GM19023 (cell line): ENCODE data around the gene PLIN3.
"Not testable (repeated sequence)": the region's sequence is repeated elsewhere in the genome, so short reads cannot be mapped to it uniquely, and the experiment has no call there.

Experiments
- ATAC-seq: cut with Tn5 transposase; IDR thresholded peaks from one replicate; pipeline ENCODE4 v1.9.1; 2021; ENCODE audit warnings: mild to moderate bottlenecking, moderate library complexity; ENCODE audit not compliant: unreplicated experiment

Gene PLIN3

DNA sequence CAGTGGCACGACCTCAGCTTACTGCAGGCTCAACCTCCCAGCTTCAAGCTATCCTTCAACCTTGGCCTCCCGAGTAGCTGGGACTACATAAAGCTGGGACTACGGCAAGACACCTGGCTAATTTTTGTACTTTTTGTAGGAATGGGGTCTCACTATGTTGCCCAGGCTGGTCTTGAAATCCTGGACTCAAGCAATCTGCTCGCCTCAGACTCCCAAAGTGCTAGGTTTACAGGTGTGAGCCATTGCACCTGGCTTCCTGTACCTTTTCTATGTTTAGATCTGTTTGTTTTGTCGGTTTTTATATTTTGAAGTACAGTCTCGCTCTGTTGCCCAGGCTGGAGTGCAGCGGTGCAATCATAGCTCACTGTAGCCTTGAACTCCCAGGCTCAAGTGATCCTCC lies 18.4 kb downstream of the PLIN3 start:
- ATAC-seq, result no peak

DNA sequence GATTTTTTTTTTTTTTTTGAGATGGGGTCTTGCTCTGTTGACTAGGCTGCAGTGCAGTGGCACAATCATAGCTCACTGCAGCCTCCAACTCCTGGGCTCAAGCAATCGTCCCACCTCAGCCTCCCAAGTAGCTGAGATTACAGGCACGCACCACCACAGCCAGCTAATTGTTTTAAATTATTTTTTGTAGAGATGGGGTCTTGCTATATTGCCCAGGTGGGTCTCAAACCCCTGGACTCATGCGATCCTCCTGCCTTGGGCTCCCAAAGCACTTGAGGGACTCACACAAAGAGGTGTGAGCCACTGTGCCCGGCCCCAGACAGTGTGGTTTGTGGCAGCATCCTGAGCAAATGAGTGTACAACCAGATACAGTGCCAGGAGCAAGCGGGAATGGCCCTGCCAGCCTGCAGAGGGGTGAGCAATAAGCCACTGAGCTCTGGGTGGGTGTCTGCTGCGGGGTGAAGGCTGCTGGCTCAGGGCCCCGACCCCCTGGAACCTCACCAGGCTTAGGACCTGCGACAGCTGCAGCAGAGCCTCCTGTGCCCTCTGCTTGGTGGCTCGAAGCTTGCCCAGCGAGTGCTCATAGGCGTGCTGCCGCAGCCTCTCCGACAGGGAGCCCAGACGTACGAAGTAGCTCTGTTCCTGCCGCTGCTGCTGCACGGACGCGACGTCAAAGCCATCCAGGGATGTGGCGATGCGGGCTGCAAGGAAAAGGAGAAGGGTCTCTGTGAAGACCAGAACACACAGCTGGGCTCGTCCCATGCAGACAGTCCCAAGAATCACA lies 20.1 kb downstream of the PLIN3 start:
- no peak for ATAC-seq

DNA sequence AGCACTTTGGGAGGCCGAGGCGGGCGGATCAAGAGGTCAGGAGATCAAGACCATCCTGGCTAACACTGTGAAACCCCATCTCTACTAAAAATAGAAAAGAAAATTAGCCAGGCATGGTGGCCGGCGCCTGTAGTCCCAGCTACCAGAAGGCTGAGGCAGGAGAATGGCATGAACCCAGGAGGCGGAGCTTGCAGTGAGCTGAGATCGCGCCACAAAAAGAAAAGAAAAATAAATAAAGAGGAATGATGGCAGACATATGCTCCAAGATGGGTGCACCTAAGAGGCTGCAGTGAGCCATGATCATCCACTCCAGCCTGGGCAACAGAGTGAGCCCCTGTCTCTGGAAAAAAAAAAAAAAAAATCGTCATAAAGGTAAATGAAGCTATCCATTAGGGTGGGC lies 21.5 kb downstream of the PLIN3 start:
- ATAC-seq, result not testable (repeated sequence)

DNA sequence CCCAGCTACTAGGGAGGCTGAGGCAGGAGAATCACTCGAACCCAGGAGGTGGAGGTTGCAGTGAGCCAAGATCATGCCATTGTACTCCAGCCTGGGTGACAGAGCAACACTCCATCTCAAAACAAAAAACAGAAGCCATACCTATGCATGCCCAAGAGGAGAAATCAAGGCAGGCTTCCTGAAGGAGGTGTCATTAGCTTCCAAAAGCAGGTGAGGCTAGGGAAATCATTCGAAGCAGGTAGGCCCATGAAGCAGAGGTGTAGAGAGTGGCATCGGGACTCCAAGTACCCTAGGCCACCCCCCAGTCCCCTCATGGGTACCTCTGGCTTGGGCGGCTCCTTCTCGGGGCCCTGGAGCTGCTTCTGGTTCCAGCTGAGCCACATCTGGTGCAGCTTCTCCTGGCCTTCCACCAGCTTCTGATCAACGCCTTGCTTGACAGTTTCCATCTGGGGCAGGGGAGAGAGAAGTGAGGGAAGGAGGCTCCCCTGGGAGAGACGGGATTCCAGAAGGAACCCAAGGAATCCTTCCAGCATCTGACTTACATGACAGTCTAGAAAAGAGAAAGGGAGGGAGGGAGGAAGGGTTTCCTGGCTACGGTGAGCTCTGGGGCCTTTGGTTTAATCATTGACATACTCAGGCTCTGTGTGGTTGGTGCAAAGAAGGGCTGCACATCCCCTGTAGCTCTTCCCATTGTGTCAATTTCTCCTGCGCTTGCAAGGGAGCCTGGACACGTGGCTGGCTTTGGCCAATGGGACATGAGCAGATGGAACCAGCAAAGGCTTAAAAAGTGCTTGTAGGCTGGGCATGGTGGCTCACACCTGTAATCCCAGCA lies 22.9 kb downstream of the PLIN3 start:
- no peak for ATAC-seq

DNA sequence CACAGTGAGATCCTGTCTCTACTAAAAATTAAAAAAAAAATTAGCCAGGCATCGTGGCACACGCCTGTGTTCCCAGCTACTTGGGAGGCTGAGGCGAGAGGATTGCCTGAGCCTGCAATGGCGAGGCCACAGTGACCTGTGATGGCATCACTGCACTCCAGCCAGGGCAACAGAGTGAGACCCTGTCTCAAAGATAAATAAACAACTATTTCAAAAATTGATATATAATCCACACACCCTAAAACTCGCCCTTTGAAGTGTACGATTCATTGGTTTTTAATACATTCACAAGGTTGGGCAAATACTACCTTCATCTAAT lies 23.9 kb downstream of the PLIN3 start:
- ATAC-seq, result no peak

DNA sequence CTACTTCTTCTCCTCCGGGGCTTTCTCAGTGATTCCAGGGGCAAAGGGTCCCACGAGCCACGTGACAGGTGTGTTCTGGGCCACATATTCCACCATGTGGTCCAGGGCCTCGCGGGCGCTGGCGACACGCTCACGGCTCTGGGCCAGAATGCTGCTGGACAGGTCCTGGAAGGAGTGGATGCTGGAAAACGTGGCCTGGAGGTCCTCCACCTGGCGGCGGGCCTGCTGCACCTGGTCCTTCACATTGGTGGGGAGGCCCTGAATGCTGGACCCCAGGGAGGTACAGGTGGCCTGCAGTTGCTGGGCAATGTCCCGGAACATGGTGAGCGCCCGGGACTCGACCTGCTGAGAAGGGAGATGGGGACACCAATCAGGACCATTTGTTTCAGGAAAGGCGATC lies 28.3 kb downstream of the PLIN3 start:
- ATAC-seq, result no peak

DNA sequence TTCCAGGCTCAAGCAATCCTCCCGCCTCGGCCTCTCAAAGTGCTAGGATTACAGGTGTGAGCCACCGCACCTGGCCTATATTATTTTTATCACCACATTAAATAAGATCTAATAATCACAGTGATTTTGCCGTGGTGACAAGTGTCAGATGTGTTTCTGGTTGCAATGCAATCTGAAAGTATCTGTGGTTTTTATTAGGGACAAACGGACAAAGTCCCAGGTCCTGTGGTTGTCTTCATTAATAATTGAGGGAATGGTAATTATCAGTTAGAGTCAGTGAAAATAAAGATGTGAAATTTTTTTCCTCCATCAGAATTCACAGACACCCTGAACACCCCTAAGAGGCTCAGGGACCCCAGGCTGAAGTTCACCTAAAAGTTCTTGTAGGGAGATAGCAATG lies 34.7 kb downstream of the PLIN3 start:
- no peak for ATAC-seq

DNA sequence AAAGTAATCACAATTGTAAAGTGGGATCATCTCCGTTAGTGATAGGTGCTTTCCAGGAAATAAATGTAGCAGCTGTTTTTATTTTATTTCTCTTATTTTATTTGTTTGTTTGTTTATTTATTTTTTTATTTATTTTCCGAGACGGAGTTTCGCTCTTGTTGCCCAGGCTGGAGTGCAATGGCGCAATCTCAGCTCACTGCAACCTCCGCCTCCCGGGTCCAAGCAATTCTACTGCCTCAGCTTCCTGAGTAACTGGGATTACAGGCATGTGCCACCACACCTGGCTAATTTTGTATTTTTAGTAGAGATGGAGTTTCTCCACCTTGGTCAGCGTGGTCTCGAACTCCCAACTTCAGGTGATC lies 35.5 kb downstream of the PLIN3 start:
- ATAC-seq, result not testable (repeated sequence)

DNA sequence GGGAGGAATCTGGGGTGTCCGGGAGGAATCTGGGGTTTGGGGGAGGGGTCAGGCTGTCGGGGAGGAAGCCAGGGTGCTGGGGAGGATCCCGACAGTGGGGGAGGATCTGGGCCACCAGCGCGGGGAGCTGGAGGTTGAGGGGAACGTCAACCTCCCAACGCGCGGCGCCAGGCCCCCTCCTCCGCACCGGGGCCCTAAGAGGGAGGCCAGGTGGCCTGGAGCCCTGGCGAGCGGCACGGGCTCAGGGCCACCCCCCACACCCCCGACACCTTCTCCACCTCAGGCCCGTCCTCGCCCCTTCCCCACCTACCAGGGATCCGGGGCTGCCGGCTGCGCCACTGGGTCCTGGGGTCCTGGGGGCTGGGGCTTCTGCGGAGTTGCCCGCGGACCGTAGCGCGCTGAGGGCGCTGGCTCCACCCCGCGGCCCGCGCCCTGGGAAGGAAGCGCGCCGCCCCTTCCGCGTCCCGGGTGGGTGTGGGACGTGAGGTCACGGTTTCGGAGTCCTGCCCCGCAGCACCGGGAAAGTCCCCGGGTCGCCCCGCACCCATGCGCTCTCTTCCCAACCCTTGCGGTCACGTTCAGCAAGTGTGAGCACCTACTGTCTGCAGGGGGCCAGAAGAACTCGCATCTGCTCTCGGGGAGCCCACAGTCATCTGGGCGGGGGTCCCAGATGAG lies 36.0 kb downstream of the PLIN3 start, which contains the start of gene TICAM1:
TSS of gene TICAM1 (minus strand) at position 409 of the 675 bp plus-strand sequence. CDS start 13,335 bp downstream, outside the sequence.
- ATAC-seq, result peak; percentile 72

DNA sequence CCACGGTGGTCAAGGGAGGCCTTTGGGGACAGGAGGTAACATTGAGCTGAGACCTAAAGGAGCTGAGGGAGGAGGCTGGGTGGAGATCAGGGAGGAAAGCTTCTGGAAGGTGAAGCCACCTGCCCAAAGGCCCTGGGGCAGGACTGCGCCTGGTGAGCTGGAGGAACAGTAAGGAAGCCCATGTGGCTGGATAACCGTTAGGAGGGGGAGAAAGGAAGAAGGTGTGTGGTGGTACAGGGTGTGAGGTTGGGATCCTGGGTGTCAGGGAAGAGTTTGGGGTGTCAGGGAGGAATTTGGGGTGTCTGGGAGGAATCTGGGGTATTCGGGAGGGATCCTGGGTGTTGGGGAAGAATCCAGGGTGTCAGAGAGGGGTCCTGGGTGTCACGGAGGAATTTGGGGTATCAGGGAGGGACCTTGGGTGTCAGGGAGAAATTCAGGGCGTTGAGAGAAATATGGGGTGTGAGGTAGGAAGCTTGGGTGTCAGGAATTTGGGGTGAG lies 36.6 kb downstream of the PLIN3 start:
- no peak for ATAC-seq

DNA sequence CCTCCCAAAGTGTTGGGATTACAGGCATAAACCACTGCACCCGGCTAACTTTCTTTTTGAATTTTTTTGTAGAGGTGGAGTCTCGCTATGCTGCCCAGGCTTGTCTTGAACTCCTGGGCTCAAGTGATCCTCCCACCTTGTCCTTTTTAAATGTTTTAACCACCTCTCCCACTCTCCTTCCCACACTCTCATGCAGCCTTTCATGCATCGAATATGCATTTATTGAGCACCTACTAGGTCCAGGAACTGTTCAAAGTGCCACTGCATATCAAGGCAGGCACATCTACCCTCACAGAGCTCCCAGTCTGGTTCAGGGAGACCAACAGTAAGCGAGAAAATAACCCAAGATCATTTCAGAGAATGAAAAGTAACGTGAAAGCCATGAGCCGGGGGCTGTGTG lies 37.1 kb downstream of the PLIN3 start:
- no peak for ATAC-seq

DNA sequence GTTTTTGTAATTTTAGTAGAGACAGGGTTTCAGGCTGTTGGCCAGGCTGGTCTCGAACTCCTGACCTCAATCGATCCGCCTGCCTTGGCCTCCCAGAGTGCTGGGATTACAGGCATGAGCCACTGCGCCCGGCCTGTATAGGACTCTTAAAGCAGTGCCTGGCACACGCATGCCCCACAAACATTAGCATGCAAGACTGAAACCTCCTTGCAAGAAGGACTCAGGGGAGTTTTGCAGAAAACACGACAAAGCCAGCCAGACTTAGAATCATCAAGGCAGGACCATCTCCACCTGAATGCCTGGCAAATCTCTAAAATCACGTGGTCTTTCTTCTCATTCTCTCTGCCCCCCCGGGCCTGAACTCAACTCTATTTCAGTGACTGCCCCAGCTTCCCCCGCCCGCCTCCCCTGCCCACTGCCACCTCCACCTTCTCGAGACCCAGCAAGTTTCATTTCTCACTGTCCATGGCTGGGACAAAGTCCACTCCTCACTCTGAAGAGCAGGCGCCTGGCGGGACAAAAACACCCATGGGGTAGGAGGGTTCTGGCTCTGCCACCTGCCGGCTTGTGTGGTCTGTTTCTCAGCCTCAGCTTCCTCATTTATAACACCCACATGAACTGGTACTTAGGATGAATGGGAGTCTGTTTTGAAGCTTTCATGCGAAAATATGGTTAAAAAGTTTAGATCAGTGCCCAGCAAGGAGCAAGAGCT lies 38.3 kb downstream of the PLIN3 start:
- ATAC-seq, result no peak

DNA sequence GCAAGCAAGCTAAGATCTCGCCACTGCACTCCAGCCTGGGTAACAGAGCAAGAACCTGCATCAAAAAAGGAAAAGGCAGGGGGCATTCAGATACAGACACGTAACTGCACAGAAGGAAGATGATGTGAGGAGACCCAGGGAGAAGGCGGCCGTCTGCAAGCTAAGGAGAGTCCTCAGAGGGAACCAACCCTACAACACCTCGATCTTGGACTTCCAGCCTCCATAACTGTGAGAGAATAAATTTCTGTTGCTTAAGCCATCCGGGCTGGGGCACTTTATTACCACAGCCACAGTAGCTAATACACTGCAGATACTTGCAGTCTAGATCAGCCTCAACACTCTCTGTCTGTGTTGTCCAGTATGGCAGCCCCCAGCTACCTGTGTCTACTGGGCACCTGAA lies 43.9 kb downstream of the PLIN3 start:
- no peak for ATAC-seq

DNA sequence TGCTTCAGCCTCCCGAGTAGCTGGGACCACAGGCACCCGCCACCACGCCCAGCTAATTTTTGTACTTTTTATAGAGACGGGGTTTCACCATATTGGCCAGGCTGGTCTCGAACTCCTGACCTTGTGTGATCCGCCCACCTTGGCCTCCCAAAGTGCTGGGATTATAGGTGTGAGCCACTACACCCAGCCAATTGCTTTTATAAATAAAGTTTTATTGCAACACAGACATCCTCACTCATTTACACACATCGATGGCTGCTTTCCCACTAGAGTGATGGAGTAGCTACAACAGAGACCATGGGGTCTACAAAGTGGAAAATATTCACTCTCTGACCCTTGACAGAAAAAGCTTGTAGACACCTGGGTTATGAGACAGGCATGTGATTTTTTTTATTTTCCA lies 45.1 kb downstream of the PLIN3 start:
- ATAC-seq, result not testable (repeated sequence)

DNA sequence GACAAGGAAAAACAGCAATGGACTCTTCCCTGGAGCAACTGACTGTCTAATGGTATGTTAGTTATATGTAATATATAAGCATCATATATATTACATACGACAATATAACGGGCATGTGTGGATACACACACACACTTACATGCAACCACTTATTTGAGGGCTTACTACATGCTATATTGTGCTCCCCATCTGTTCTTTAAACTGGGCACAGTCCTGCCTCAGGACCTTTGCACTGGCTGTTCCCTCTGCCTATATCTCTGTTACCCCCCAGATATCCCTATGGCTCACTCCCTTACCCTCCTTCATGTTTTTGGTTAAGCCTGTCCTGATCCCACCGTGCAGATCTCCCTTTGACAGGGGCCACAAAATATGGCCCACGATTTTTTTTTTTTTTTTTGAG lies 46.2 kb downstream of the PLIN3 start:
- no peak for ATAC-seq

DNA sequence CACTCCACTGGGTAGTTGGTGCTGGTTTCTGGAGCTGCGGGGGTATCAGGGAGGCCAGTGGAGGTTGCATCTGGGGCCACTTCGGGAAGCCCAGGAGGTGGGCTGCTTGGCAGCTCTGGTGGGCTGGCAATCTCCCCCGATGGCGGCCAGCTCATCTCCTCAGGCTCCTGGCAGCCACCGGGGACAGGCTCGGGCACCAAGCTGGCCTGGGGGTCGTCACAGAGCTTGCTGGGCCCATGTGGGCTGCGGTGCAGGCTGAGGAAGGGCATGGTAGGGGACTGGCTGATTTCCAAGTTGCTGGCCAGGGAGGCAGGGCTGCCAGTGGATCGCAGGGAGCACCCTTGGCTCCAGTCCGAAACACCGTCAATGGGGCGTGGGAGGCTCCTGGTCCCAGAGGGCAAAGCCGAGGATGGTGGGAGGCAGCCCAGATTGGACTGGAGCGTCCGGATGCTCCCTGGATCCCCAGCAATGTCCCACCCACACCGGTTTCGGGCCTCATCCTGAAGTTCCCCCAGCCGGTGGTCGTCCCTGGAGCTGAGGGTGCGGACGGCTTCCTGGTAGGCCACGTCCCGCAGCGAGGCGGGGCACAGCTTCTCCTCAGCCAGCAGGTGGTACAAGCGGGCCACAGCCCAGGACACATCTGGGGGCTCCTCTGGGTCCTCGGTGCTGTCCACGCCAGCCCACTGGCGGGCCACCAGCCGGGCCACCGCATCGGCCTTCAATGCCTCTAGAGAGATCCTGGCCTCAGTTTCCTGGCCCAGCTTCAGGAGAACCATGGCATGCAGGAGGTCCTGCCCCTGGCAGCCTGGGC lies 49.8 kb downstream of the PLIN3 start:
- ATAC-seq, result no peak

DNA sequence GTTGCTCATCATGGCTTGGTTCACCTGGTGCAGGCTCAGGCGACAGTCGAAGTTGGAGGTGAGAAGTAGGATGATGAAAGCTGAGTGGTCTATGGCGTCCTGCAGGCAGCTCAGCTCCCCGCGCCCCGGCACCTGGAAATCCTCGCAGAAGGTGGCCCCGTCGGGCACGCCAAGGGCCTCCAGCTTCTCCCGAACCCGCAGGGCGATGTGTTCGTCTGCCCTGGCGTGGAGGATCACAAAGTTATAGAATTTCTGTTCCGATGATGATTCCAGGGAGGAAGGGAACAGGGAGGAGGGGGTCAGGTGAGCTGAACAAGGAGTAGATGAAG lies 50.6 kb downstream of the PLIN3 start:
- no peak for ATAC-seq

DNA sequence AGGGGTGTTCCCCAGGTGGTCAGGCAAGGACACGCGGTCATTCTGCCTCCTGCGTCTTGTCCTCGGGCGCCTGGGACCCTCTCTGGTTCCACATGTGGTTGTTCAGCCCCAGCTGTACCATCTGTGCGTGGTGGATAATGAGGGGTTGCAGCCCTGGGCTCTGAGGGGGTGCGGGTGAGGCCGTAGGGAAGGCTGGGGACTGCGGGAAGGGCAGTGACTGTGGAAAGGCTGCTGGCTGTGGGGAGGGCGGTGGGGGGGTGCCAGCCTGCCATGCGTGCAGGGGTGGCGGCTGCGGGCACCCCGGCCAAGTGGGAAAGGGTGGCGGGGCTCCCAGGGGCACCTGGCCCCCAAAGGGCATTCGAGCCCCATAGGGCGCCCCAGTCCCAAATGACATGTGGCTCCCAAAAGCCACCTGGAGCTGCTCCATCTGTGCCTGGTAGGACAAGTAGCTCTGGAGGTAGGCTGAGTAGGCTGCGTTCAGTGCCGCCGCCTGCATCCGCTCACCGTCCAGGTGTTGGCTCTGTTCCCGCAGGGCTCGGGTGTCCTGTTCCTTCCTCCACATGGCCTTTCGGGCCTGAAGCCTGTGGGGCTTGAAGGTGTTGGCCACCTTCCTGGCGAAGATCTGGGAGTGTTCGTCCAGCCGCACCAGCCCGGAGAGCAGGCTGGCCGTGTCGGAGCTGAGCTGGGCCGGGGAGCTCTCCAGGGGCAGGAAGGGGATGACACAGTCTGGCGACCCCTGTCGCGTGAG lies 51.1 kb downstream of the PLIN3 start:
- ATAC-seq, result no peak

DNA sequence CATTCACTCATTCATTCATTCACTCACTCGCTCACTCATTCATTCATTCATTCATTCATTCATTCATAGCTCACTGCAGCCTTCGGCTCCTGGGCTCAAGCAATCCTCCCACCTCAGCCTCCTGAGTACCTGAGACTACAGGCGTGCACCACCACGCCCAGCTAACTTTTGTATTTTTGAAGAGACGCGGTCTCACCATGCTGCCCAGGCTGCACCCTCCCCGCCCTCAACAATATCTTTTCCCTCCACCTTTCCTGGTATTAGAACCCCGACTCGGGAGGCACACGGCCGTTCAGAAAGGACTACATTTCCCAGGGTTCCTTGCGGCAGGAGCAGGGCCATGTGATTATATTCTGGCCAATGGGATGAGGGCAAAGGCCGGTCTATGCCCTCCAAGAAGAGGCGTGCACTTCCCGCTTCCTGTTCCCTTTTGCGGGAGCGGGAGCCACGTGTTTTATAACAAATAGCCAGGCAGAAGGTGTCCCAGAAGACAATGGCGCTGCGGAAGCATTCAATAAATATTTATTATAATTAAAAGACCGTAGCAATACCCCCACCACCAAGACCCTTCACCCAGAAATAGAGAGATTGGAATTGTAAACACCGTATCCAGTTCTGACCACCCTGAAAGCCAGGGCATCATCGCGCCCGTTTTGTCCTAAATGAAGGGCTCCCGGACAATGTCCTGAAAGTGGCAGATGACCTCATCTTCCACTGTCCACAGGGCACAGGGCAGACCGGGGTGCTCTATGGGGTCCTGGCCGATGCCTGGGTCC lies 51.9 kb downstream of the PLIN3 start:
- ATAC-seq, result peak; percentile 52
